Uterus (tissue), 2 donors: ENCODE measurements around the gene SDHA.
"Not testable (repeated sequence)": the region's sequence is repeated elsewhere in the genome, so short reads cannot be mapped to it uniquely, and the experiment has no call there.

ENCODE experiments used
- CTCF ChIP-seq, 4 experiments: fragments of 200-600 bp in 2 of 4; fragments of 450-650 bp in 2 of 4; sonication (generic) in 2 of 4; IDR thresholded peaks; one replicate each; pipeline ENCODE4 v1.5.1; 2016 to 2019; ENCODE audit warnings: antibody characterized with exemption in 4 of 4, mild to moderate bottlenecking in 2 of 4, moderate library complexity in 1 of 4
- POLR2A ChIP-seq, 2 donors: fragments of 450-650 bp; IDR thresholded peaks; one replicate each; pipeline ENCODE4 v1.6.1; 2016; ENCODE audit warnings: antibody characterized with exemption in 2 of 2, mild to moderate bottlenecking in 1 of 2, moderate library complexity in 1 of 2

- not testable (repeated sequence) for TF ChIP-seq CTCF, POLR2A (IDR thresholded peaks at IDR 0.05)
Measured at GRCh38 chr5:296954-297353, 78.8 kb downstream of the SDHA start.
